ENCODE measurements around the gene L2HGDH. TPM values are rescaled to one million over a fixed set of nuclear protein-coding genes. Genes with fewer than 3 reads are reported as not detected.

Gene L2HGDH
- total RNA-seq, 1 experiment from 2014 or later: 24.0 TPM

- Mint-ChIP-seq H3K36me3 (peaks cover 8% of the 10 kb centered on the region), H3K9me3 (peaks cover 18% of the 10 kb centered on the region), H3K27ac (peak overlapping the region; percentile 34; the same call in 1 of the 2 replicates), H3K4me3 (peak overlapping the region; percentile 73), H3K27me3 (ENCODE audit: low read depth) (no peaks in the 10 kb centered on the region), H3K4me1 (peaks cover 28% of the 10 kb centered on the region)
- ATAC-seq (peak; percentile 21), DNase-seq (ENCODE audit: low spot score) (peak; percentile 38)
- ChIA-PET CTCF (interaction anchor here (1.2 kb wide), 1 partner anchor 378 kb away, joined by 5 read pairs; the partner anchor contains the start of gene NEMF), POLR2A (interaction anchor here (0.6 kb wide), 1 partner anchor 32 kb away, joined by 4 read pairs; no protein-coding TSS in a partner anchor)
- TF ChIP-seq ESRRA (CRISPR knock-in tag; IDR thresholded peaks at IDR 0.05; ENCODE audit: borderline replicate concordance) (no peak), ZNF416 (CRISPR knock-in tag; IDR thresholded peaks at IDR 0.05) (no peak), TP53 (CRISPR knock-in tag; IDR thresholded peaks at IDR 0.05) (no peak), NFATC4 (CRISPR knock-in tag; IDR thresholded peaks at IDR 0.05) (no peak), GTF2I (CRISPR knock-in tag; conservative IDR thresholded peaks at IDR 0.05) (no peak), ETV6 (CRISPR knock-in tag; IDR thresholded peaks at IDR 0.05) (no peak), ZNF121 (CRISPR knock-in tag; IDR thresholded peaks at IDR 0.05) (no peak), RORB (CRISPR knock-in tag; IDR thresholded peaks at IDR 0.05) (no peak), IRF2 (CRISPR knock-in tag; IDR thresholded peaks at IDR 0.05; ENCODE audit: borderline replicate concordance, low read depth) (no peak), NFYB (CRISPR knock-in tag; conservative IDR thresholded peaks at IDR 0.05; ENCODE audit: low read depth) (no peak), ZNF317 (CRISPR knock-in tag; IDR thresholded peaks at IDR 0.05; ENCODE audit: borderline replicate concordance, low read depth) (no peak), GRHL2 (CRISPR knock-in tag; IDR thresholded peaks at IDR 0.05; ENCODE audit: insufficient replicate concordance, severe bottlenecking) (no peak), MYBL2 (CRISPR knock-in tag; IDR thresholded peaks at IDR 0.05) (no peak)
- TF ChIP-seq, protein P1, sequence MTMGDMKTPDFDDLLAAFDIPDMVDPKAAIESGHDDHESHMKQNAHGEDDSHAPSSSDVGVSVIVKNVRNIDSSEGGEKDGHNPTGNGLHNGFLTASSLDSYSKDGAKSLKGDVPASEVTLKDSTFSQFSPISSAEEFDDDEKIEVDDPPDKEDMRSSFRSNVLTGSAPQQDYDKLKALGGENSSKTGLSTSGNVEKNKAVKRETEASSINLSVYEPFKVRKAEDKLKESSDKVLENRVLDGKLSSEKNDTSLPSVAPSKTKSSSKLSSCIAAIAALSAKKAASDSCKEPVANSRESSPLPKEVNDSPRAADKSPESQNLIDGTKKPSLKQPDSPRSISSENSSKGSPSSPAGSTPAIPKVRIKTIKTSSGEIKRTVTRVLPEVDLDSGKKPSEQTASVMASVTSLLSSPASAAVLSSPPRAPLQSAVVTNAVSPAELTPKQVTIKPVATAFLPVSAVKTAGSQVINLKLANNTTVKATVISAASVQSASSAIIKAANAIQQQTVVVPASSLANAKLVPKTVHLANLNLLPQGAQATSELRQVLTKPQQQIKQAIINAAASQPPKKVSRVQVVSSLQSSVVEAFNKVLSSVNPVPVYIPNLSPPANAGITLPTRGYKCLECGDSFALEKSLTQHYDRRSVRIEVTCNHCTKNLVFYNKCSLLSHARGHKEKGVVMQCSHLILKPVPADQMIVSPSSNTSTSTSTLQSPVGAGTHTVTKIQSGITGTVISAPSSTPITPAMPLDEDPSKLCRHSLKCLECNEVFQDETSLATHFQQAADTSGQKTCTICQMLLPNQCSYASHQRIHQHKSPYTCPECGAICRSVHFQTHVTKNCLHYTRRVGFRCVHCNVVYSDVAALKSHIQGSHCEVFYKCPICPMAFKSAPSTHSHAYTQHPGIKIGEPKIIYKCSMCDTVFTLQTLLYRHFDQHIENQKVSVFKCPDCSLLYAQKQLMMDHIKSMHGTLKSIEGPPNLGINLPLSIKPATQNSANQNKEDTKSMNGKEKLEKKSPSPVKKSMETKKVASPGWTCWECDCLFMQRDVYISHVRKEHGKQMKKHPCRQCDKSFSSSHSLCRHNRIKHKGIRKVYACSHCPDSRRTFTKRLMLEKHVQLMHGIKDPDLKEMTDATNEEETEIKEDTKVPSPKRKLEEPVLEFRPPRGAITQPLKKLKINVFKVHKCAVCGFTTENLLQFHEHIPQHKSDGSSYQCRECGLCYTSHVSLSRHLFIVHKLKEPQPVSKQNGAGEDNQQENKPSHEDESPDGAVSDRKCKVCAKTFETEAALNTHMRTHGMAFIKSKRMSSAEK (CRISPR knock-in tag; IDR thresholded peaks at IDR 0.05; ENCODE audit: borderline replicate concordance): no peak
Observed at GRCh38 chr14:50230701-50231474, 81.1 kb downstream of the L2HGDH start.

- Mint-ChIP-seq H3K27me3 (ENCODE audit: low read depth) (no peaks in the 10 kb centered on the region), H3K4me1 (peaks cover 33% of the 10 kb centered on the region), H3K4me3 (peak overlapping the region; percentile 73), H3K36me3 (peaks cover 8% of the 10 kb centered on the region), H3K9me3 (peaks cover 13% of the 10 kb centered on the region), H3K27ac (no peak overlapping the region; the same call in 1 of the 2 replicates)
- ChIA-PET CTCF (no interaction called here), POLR2A (no interaction called here)
- no peak for DNase-seq (ENCODE audit: low spot score)
- ATAC-seq: no peak
- TF ChIP-seq ETV6 (CRISPR knock-in tag; IDR thresholded peaks at IDR 0.05): no peak
- no peak for TF ChIP-seq SMAD3 (CRISPR knock-in tag; IDR thresholded peaks at IDR 0.05; ENCODE audit: borderline replicate concordance)
- TF ChIP-seq ZNF281 (CRISPR knock-in tag; IDR thresholded peaks at IDR 0.05): no peak
- TF ChIP-seq, protein P2, sequence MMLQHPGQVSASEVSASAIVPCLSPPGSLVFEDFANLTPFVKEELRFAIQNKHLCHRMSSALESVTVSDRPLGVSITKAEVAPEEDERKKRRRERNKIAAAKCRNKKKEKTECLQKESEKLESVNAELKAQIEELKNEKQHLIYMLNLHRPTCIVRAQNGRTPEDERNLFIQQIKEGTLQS (CRISPR knock-in tag; conservative IDR thresholded peaks at IDR 0.05): no peak
- TF ChIP-seq, protein P3, sequence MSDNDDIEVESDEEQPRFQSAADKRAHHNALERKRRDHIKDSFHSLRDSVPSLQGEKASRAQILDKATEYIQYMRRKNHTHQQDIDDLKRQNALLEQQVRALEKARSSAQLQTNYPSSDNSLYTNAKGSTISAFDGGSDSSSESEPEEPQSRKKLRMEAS (CRISPR knock-in tag; IDR thresholded peaks at IDR 0.05): no peak
- TF ChIP-seq ATF2 (CRISPR knock-in tag; IDR thresholded peaks at IDR 0.05; ENCODE audit: borderline replicate concordance, low read depth): no peak
- TF ChIP-seq, protein P4, sequence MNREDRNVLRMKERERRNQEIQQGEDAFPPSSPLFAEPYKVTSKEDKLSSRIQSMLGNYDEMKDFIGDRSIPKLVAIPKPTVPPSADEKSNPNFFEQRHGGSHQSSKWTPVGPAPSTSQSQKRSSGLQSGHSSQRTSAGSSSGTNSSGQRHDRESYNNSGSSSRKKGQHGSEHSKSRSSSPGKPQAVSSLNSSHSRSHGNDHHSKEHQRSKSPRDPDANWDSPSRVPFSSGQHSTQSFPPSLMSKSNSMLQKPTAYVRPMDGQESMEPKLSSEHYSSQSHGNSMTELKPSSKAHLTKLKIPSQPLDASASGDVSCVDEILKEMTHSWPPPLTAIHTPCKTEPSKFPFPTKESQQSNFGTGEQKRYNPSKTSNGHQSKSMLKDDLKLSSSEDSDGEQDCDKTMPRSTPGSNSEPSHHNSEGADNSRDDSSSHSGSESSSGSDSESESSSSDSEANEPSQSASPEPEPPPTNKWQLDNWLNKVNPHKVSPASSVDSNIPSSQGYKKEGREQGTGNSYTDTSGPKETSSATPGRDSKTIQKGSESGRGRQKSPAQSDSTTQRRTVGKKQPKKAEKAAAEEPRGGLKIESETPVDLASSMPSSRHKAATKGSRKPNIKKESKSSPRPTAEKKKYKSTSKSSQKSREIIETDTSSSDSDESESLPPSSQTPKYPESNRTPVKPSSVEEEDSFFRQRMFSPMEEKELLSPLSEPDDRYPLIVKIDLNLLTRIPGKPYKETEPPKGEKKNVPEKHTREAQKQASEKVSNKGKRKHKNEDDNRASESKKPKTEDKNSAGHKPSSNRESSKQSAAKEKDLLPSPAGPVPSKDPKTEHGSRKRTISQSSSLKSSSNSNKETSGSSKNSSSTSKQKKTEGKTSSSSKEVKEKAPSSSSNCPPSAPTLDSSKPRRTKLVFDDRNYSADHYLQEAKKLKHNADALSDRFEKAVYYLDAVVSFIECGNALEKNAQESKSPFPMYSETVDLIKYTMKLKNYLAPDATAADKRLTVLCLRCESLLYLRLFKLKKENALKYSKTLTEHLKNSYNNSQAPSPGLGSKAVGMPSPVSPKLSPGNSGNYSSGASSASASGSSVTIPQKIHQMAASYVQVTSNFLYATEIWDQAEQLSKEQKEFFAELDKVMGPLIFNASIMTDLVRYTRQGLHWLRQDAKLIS (CRISPR knock-in tag; IDR thresholded peaks at IDR 0.05; ENCODE audit: borderline replicate concordance): no peak
- TF ChIP-seq GABPB1 (CRISPR knock-in tag; IDR thresholded peaks at IDR 0.05): no peak
Observed at GRCh38 chr14:50230401-50230700, 81.7 kb downstream of the L2HGDH start.

Data from WTC11 (cell line).